ENCODE measurements around the gene TOP3B. TPM values are rescaled to one million over a fixed set of nuclear protein-coding genes. Genes with fewer than 3 reads are reported as not detected.

Gene TOP3B
- total RNA-seq, 1 donor from 2014 or later: 53.9 TPM

GRCh38 chr22:21989049-21989448, 6.5 kb upstream of the TOP3B start:
- Histone ChIP-seq H3K27ac (no peak overlapping the region), H3K9me3 (ENCODE audit: low read depth) (no peaks in the 10 kb centered on the region), H3K4me1 (no peaks in the 10 kb centered on the region), H3K79me2 (ENCODE audit: low read depth) (no peaks in the 10 kb centered on the region), H3K4me2 (no peak overlapping the region), H3F3A (ENCODE audit: low read depth) (no peaks in the 10 kb centered on the region), H3K27me3 (peaks cover 88% of the 10 kb centered on the region), H2AFZ (replicated peaks) (no peak overlapping the region), H4K20me1 (ENCODE audit: low read depth) (no peaks in the 10 kb centered on the region), H3K9ac (no peak overlapping the region), H3K4me3 (no peak overlapping the region), H3K36me3 (no peaks in the 10 kb centered on the region)
- no peaks in the 10 kb centered on the region for H3K9me3 Mint-ChIP-seq
- no peak overlapping the region for H3K4me3 Mint-ChIP-seq
- peak overlapping the region; percentile 61 for H3K27ac Mint-ChIP-seq
- H3K36me3 Mint-ChIP-seq: no peaks in the 10 kb centered on the region
- H3K27me3 Mint-ChIP-seq (ENCODE audit: insufficient read depth, low read depth): peaks cover 15% of the 10 kb centered on the region
- no peak for DNase-seq (ENCODE audit: low spot score)
- H3K4me1 Mint-ChIP-seq: peaks cover 6% of the 10 kb centered on the region
- no peak for TF ChIP-seq EZH2 (IDR thresholded peaks at IDR 0.05)
- TF ChIP-seq EZH2phosphoT487 (IDR thresholded peaks at IDR 0.05): no peak
- no peak for TF ChIP-seq CTCF (IDR thresholded peaks at IDR 0.05)

- Histone ChIP-seq H3K27ac (no peak overlapping the region), H3K9me3 (ENCODE audit: low read depth) (no peaks in the 10 kb centered on the region), H4K20me1 (ENCODE audit: low read depth) (peaks cover 14% of the 10 kb centered on the region), H3K9ac (no peak overlapping the region), H3K4me2 (no peak overlapping the region), H3K4me1 (peaks cover 7% of the 10 kb centered on the region), H3K4me3 (no peak overlapping the region), H3K79me2 (ENCODE audit: low read depth) (peaks cover 23% of the 10 kb centered on the region), H2AFZ (replicated peaks) (peak overlapping the region; percentile 70), H3K36me3 (no peaks in the 10 kb centered on the region), H3F3A (ENCODE audit: low read depth) (peaks cover 15% of the 10 kb centered on the region), H3K27me3 (peaks cover 50% of the 10 kb centered on the region)
- Mint-ChIP-seq H3K4me3 (no peak overlapping the region), H3K9me3 (no peaks in the 10 kb centered on the region), H3K4me1 (peaks cover 18% of the 10 kb centered on the region), H3K27me3 (ENCODE audit: insufficient read depth, low read depth) (peaks cover 10% of the 10 kb centered on the region), H3K27ac (no peak overlapping the region), H3K36me3 (no peaks in the 10 kb centered on the region)
- DNase-seq (ENCODE audit: low spot score): no peak
- no peak for TF ChIP-seq EZH2phosphoT487 (IDR thresholded peaks at IDR 0.05)
- no peak for TF ChIP-seq EZH2 (IDR thresholded peaks at IDR 0.05)
- TF ChIP-seq CTCF (IDR thresholded peaks at IDR 0.05): no peak
Measured at GRCh38 chr22:21985214-21985613, 2.6 kb upstream of the TOP3B start.

GRCh38 chr22:21984793-21985192, 2.2 kb upstream of the TOP3B start:
- Histone ChIP-seq H3K4me1 (peaks cover 7% of the 10 kb centered on the region), H3K79me2 (ENCODE audit: low read depth) (peaks cover 26% of the 10 kb centered on the region), H4K20me1 (ENCODE audit: low read depth) (peaks cover 18% of the 10 kb centered on the region), H3K36me3 (no peaks in the 10 kb centered on the region), H3K9me3 (ENCODE audit: low read depth) (no peaks in the 10 kb centered on the region), H3K4me2 (no peak overlapping the region), H3K27me3 (peaks cover 45% of the 10 kb centered on the region), H2AFZ (replicated peaks) (peak overlapping the region; percentile 70), H3K9ac (no peak overlapping the region), H3K27ac (no peak overlapping the region), H3K4me3 (no peak overlapping the region), H3F3A (ENCODE audit: low read depth) (peaks cover 15% of the 10 kb centered on the region)
- Mint-ChIP-seq H3K4me1 (peaks cover 18% of the 10 kb centered on the region), H3K27ac (no peak overlapping the region), H3K27me3 (ENCODE audit: insufficient read depth, low read depth) (peaks cover 13% of the 10 kb centered on the region), H3K36me3 (no peaks in the 10 kb centered on the region), H3K9me3 (no peaks in the 10 kb centered on the region), H3K4me3 (no peak overlapping the region)
- TF ChIP-seq EZH2 (IDR thresholded peaks at IDR 0.05): no peak
- no peak for TF ChIP-seq EZH2phosphoT487 (IDR thresholded peaks at IDR 0.05)
- TF ChIP-seq CTCF (IDR thresholded peaks at IDR 0.05): peak; percentile 68
- peak; percentile 79 for DNase-seq (ENCODE audit: low spot score)

All from neural progenitor cell (in vitro differentiated cells).